Thymus (tissue), 11 donors: ENCODE data around the gene PACSIN2. TPM values are rescaled to one million over a fixed set of nuclear protein-coding genes. Genes with fewer than 3 reads are reported as not detected.

ENCODE experiments used
- DNase-seq, 9 donors: peaks; one replicate each; pipeline ENCODE4 v3.0.0-alpha.2; 2013; ENCODE audit warnings: low spot score in 9 of 9, low read depth in 6 of 9, missing footprints in 1 of 9
- H3K27ac ChIP-seq, 2 donors: one replicate each; pipeline ENCODE4 v1.5.1; 2013; ENCODE audit warnings: control low read depth in 1 of 2, low read depth in 1 of 2, low read length in 1 of 2, mild to moderate bottlenecking in 1 of 2, moderate library complexity in 1 of 2
- H3K27me3 ChIP-seq, 2 donors: one replicate each; pipeline ENCODE4 v1.5.1; 2013; ENCODE audit warnings: low read length in 1 of 2; ENCODE audit not compliant: control insufficient read depth in 2 of 2, insufficient read depth in 1 of 2
- H3K36me3 ChIP-seq, 2 donors: one replicate each; pipeline ENCODE4 v1.5.1; 2013; ENCODE audit warnings: low read length in 1 of 2, mild to moderate bottlenecking in 1 of 2, moderate library complexity in 1 of 2; ENCODE audit not compliant: control insufficient read depth in 2 of 2, insufficient read depth in 2 of 2
- H3K4me1 ChIP-seq, 2 donors: one replicate each; pipeline ENCODE4 v1.5.1; 2013; ENCODE audit warnings: low read length in 2 of 2; ENCODE audit not compliant: control insufficient read depth in 2 of 2, insufficient read depth in 2 of 2
- H3K4me3 ChIP-seq, 2 donors: one replicate each; pipeline ENCODE4 v1.5.1; 2013; ENCODE audit warnings: low read length in 2 of 2, control low read depth in 1 of 2, mild to moderate bottlenecking in 1 of 2
- H3K9me3 ChIP-seq, 2 donors: one replicate each; pipeline ENCODE4 v1.5.1; 2013; ENCODE audit warnings: low read length in 1 of 2, mild to moderate bottlenecking in 1 of 2; ENCODE audit not compliant: control insufficient read depth in 2 of 2, insufficient read depth in 1 of 2
- WGBS: extraction: QIAGEN DNeasy Blood & Tissue Kit; methylation state at CpG from one replicate; pipeline ENCODE4 v1.1.7; 2013; 5-methylcytosine and 5-hydroxymethylcytosine counted together
- polyA plus RNA-seq: library from polyadenylated mRNA; stranded (reverse); fragments of 200-250 nt; gene quantifications from one replicate; pipeline ENCODE4 v1.2.3, GENCODE V29; 2013
- total RNA-seq: library from RNA; stranded (reverse); fragments of 120-200 nt; gene quantifications from one replicate; pipeline ENCODE4 v1.2.4, GENCODE V29; 2013
- donor health status: healthy.

Gene PACSIN2
- total and polyA plus RNA-seq, 2 donors = 27.0 to 36.0 TPM

GRCh38 chr22:42947211-42947990, 67.5 kb downstream of the PACSIN2 start:
- peaks cover 0 to 26% of the 10 kb centered on the region in 2 donors for H3K4me1 ChIP-seq
- no peak overlapping the region for H3K27ac ChIP-seq
- WGBS = 83% methylated on average over 13 of the region's 13 CpGs

GRCh38 chr22:42946546-42947198, 68.3 kb downstream of the PACSIN2 start:
- H3K27ac ChIP-seq = no peak overlapping the region
- H3K9me3 ChIP-seq = no peaks in the 10 kb centered on the region
- H3K36me3 ChIP-seq = peaks cover 0 to 4% of the 10 kb centered on the region in 2 donors

More at GRCh38 chr22:42947211-42947990, 67.5 kb downstream of the PACSIN2 start:
- no peak for DNase-seq
- H3K27me3 ChIP-seq = no peaks in the 10 kb centered on the region
- H3K4me3 ChIP-seq = no peak overlapping the region
- H3K36me3 ChIP-seq = peaks cover 0 to 4% of the 10 kb centered on the region in 2 donors
- no peaks in the 10 kb centered on the region for H3K9me3 ChIP-seq

GRCh38 chr22:42945736-42946135, 69.2 kb downstream of the PACSIN2 start:
- DNase-seq = no peak
- H3K36me3 ChIP-seq = peaks cover 0 to 4% of the 10 kb centered on the region in 2 donors
- WGBS = 59% methylated on average over 5 of the region's 5 CpGs
- no peak overlapping the region for H3K27ac ChIP-seq
- H3K4me1 ChIP-seq = peaks cover 0 to 26% of the 10 kb centered on the region in 2 donors
- H3K4me3 ChIP-seq = no peak overlapping the region
- no peaks in the 10 kb centered on the region for H3K27me3 ChIP-seq
- no peaks in the 10 kb centered on the region for H3K9me3 ChIP-seq

More at GRCh38 chr22:42946546-42947198, 68.3 kb downstream of the PACSIN2 start:
- Histone ChIP-seq H3K27me3 (no peaks in the 10 kb centered on the region), H3K4me3 (no peak overlapping the region), H3K4me1 (peaks cover 0 to 26% of the 10 kb centered on the region in 2 donors)
- DNase-seq = no peak
- 92% methylated on average over 16 of the region's 16 CpGs for WGBS

- no peak overlapping the region for H3K27ac ChIP-seq
- peaks cover 0 to 31% of the 10 kb centered on the region in 2 donors for H3K4me1 ChIP-seq
- H3K9me3 ChIP-seq = no peaks in the 10 kb centered on the region
- 97% methylated on average over 9 of the region's 9 CpGs for WGBS
- H3K4me3 ChIP-seq = no peak overlapping the region
- H3K36me3 ChIP-seq = peaks cover 0 to 4% of the 10 kb centered on the region in 2 donors
- DNase-seq = no peak
- H3K27me3 ChIP-seq = no peaks in the 10 kb centered on the region
These were observed 69.9 kb downstream of the PACSIN2 start for GRCh38 chr22:42945027-42945426.

- no peak for DNase-seq
- no peak overlapping the region for H3K4me3 ChIP-seq
- no peaks in the 10 kb centered on the region for H3K27me3 ChIP-seq
- peaks cover 0 to 4% of the 10 kb centered on the region in 2 donors for H3K36me3 ChIP-seq
- H3K4me1 ChIP-seq = peaks cover 0 to 37% of the 10 kb centered on the region in 2 donors
- no peak overlapping the region for H3K27ac ChIP-seq
- no peaks in the 10 kb centered on the region for H3K9me3 ChIP-seq
- WGBS = 95% methylated on average over 5 of the region's 5 CpGs
These were observed 70.5 kb downstream of the PACSIN2 start for GRCh38 chr22:42944409-42944808.

GRCh38 chr22:42943981-42944380, 71.0 kb downstream of the PACSIN2 start:
- H3K27me3 ChIP-seq = no peaks in the 10 kb centered on the region
- H3K4me1 ChIP-seq = peaks cover 0 to 38% of the 10 kb centered on the region in 2 donors
- no peak overlapping the region for H3K4me3 ChIP-seq
- H3K9me3 ChIP-seq = no peaks in the 10 kb centered on the region
- H3K36me3 ChIP-seq = peaks cover 0 to 4% of the 10 kb centered on the region in 2 donors
- peak overlapping the region in 1 of 2 donors; percentile 36 for H3K27ac ChIP-seq
- no peak for DNase-seq
- WGBS = 94% methylated on average over 3 of the region's 3 CpGs

- DNase-seq = no peak
- Histone ChIP-seq H3K36me3 (peaks cover 0 to 4% of the 10 kb centered on the region in 2 donors), H3K9me3 (no peaks in the 10 kb centered on the region), H3K27me3 (no peaks in the 10 kb centered on the region), H3K4me1 (peaks cover 0 to 41% of the 10 kb centered on the region in 2 donors), H3K27ac (no peak overlapping the region), H3K4me3 (no peak overlapping the region)
- 92% methylated on average over 2 of the region's 2 CpGs for WGBS
These were observed 72.6 kb downstream of the PACSIN2 start for GRCh38 chr22:42942351-42942750.

- DNase-seq = no peak
- Histone ChIP-seq H3K36me3 (no peaks in the 10 kb centered on the region), H3K9me3 (no peaks in the 10 kb centered on the region), H3K27ac (no peak overlapping the region), H3K4me1 (peaks cover 0 to 29% of the 10 kb centered on the region in 2 donors), H3K27me3 (no peaks in the 10 kb centered on the region), H3K4me3 (no peak overlapping the region)
- WGBS = 95% methylated on average over 12 of the region's 12 CpGs
These were observed 74.9 kb downstream of the PACSIN2 start for GRCh38 chr22:42939941-42940653.
